Endothelial cell of umbilical vein (primary cell): ENCODE data around the gene TEC. TPM values are rescaled to one million over a fixed set of nuclear protein-coding genes. Genes with fewer than 3 reads are reported as not detected.

Experiments used
- BruUV-seq: library from RNA; stranded (reverse); fragments of 400-500 nt; replicated peaks from 2 replicates; lab custom pipeline; 2021; lab: Mats Ljungman, UMichigan
- CTCF ChIA-PET: fragments of 300-600, 350-600 bp; sonication (Branson Sonifier 250); formaldehyde crosslinking; loops from one replicate; lab custom pipeline; 2021; ENCODE audit warnings: antibody characterized with exemption, inconsistent platforms; lab: Charles Lee
- POLR2A ChIA-PET: fragments of 300-600, 350-600 bp; sonication (Branson Sonifier 250); formaldehyde crosslinking; loops from one replicate; lab custom pipeline; 2021; ENCODE audit warnings: antibody characterized with exemption, inconsistent platforms; lab: Charles Lee
- DNase-seq: peaks from one replicate; pipeline ENCODE4 v3.0.0-alpha.2; 2011; ENCODE audit warnings: low read depth, low spot score
- FAIRE-seq: peaks from 2 replicates; lab custom pipeline; 2011; peaks lifted over from hg19 to GRCh38; lab: Jason Lieb, UNC
- H2AFZ ChIP-seq: 2 replicates; pipeline ENCODE4 v1.6.0; 2012; ENCODE audit warnings: low read depth, low read length, control low read depth, inconsistent platforms
- H3K27ac ChIP-seq: 2 replicates; pipeline ENCODE4 v1.5.1; 2011; ENCODE audit warnings: low read depth, mild to moderate bottlenecking, control low read depth, low read length, moderate library complexity; ENCODE audit not compliant: insufficient read depth
- H3K27me3 ChIP-seq, 2 experiments: 2 replicates each; pipeline versions ENCODE4 v1.6.0 to v1.6.1; 2011; ENCODE audit warnings: low read length in 2 of 2, mixed read lengths in 1 of 2; ENCODE audit not compliant: control insufficient read depth in 2 of 2, insufficient read depth in 2 of 2
- H3K36me3 ChIP-seq, 2 experiments: 2 replicates in 1 of 2; 3 replicates in 1 of 2; pipeline ENCODE4 v1.5.1; 2011; ENCODE audit warnings: low read length in 2 of 2, mild to moderate bottlenecking in 1 of 2, moderate library complexity in 1 of 2; ENCODE audit not compliant: control insufficient read depth in 2 of 2, insufficient read depth in 2 of 2; ENCODE audit errors: extremely low read depth in 1 of 2
- H3K4me1 ChIP-seq: 3 replicates; pipeline ENCODE4 v1.5.1; 2011; ENCODE audit warnings: mild to moderate bottlenecking, low read length; ENCODE audit not compliant: control insufficient read depth, insufficient read depth; ENCODE audit errors: extremely low read depth
- H3K4me2 ChIP-seq: 2 replicates; pipeline ENCODE4 v1.6.1; 2011; ENCODE audit warnings: low read length, control low read depth, mixed read lengths; ENCODE audit not compliant: insufficient read depth
- H3K4me3 ChIP-seq, 3 experiments: fragments of 200-600 bp in 1 of 3; sonication (generic), shearing (Covaris generic) in 1 of 3; replicated peaks in 1 of 3; 2 replicates each; pipeline ENCODE4 v1.5.1; 2011 to 2016; ENCODE audit warnings: control low read depth in 3 of 3, low read length in 3 of 3, mild to moderate bottlenecking in 2 of 3, inconsistent platforms in 1 of 3, low read depth in 1 of 3, moderate library complexity in 1 of 3; ENCODE audit not compliant: insufficient read depth in 1 of 3
- H3K79me2 ChIP-seq: 2 replicates; pipeline ENCODE4 v1.6.0; 2012; ENCODE audit warnings: low read length, inconsistent platforms; ENCODE audit not compliant: control insufficient read depth, insufficient read depth
- H3K9ac ChIP-seq: replicated peaks from 2 replicates; pipeline ENCODE3; 2011; ENCODE audit warnings: low read length, control low read depth; ENCODE audit not compliant: insufficient read depth; ENCODE audit errors: extremely low read depth
- H3K9me1 ChIP-seq: replicated peaks from 3 replicates; pipeline ENCODE4 v1.6.0; 2011; ENCODE audit warnings: mild to moderate bottlenecking, low read length; ENCODE audit not compliant: control insufficient read depth, insufficient read depth; ENCODE audit errors: extremely low read depth
- H3K9me3 ChIP-seq: replicated peaks from 2 replicates; pipeline ENCODE4 v1.5.1; 2012; ENCODE audit warnings: low read length, inconsistent platforms; ENCODE audit not compliant: control insufficient read depth, insufficient read depth
- H4K20me1 ChIP-seq: replicated peaks from 2 replicates; pipeline ENCODE3; 2011; ENCODE audit warnings: mild to moderate bottlenecking, low read length; ENCODE audit not compliant: control insufficient read depth, insufficient read depth; ENCODE audit errors: extremely low read depth
- EZH2 ChIP-seq: IDR thresholded peaks from 2 replicates; pipeline ENCODE4 v1.6.1; 2012; ENCODE audit warnings: borderline replicate concordance, low read depth, mild to moderate bottlenecking, moderate library complexity, low read length, inconsistent platforms; ENCODE audit not compliant: severe bottlenecking
- FOS ChIP-seq: IDR thresholded peaks from 2 replicates; pipeline ENCODE4 v1.6.1; 2011; ENCODE audit warnings: mild to moderate bottlenecking, low read length, moderate library complexity, borderline replicate concordance; ENCODE audit not compliant: insufficient read depth
- GATA2 ChIP-seq: IDR thresholded peaks from 2 replicates; pipeline ENCODE4 v1.7.0; 2011; ENCODE audit warnings: low read depth, mild to moderate bottlenecking, moderate library complexity, mixed read lengths, low read length; ENCODE audit not compliant: insufficient read length, insufficient read depth
- JUN ChIP-seq: IDR thresholded peaks from 2 replicates; pipeline ENCODE4 v1.6.1; 2011; ENCODE audit warnings: borderline replicate concordance, low read depth; ENCODE audit not compliant: insufficient read length, insufficient read depth
- MYC ChIP-seq: IDR thresholded peaks from one replicate; pipeline ENCODE4 v1.6.1; 2011; ENCODE audit warnings: mild to moderate bottlenecking, low read depth, low read length
- POLR2A ChIP-seq: IDR thresholded peaks from 2 replicates; pipeline ENCODE4 v1.6.1; 2012; ENCODE audit warnings: low read depth, mild to moderate bottlenecking, control low read depth, low read length
- POLR2AphosphoS5 ChIP-seq: IDR thresholded peaks from 2 replicates; pipeline ENCODE4 v1.6.1; 2012; ENCODE audit warnings: low read depth, mild to moderate bottlenecking, control low read depth, low read length, moderate library complexity; ENCODE audit not compliant: insufficient read depth
- dilution Hi-C: fragments of 300-500 bp; cut with MboI; formaldehyde crosslinking; loops from one replicate; pipeline ENCODE4 v1.15.0; 2019; ENCODE audit warnings: low sequenced_read_pairs; ENCODE audit not compliant: extremely low pct_ligation_motif_present
- intact Hi-C: fragments of 100-400 bp; cut with micrococcal nuclease; formaldehyde crosslinking; loops from one replicate; pipeline ENCODE4 v1.10.0; 2022
- polyA plus RNA-seq, 4 experiments: library from polyadenylated mRNA; depleted of rRNA in 3 of 4; stranded (reverse) in 3 of 4; unstranded in 1 of 4; fragments of >200 nt; gene quantifications; 2 replicates each; pipeline versions ENCODE4 v1.2.1 to v1.2.3, GENCODE V29; 2011 to 2012; ENCODE audit warnings: missing spikeins in 1 of 4
- total RNA-seq: library from RNA; stranded (reverse); gene quantifications from 2 replicates; pipeline ENCODE4 v1.2.3, GENCODE V29; 2021
- TF ChIP-seq, protein P1 (sequence below), 2 donors: IDR thresholded peaks; 1 replicate in 1 of 2; 2 replicates in 1 of 2; pipeline ENCODE4 v1.5.1; 2011; ENCODE audit warnings: low read length in 2 of 2, mild to moderate bottlenecking in 2 of 2, moderate library complexity in 2 of 2, control low read depth in 1 of 2, inconsistent platforms in 1 of 2, low read depth in 1 of 2; ENCODE audit not compliant: insufficient read depth in 1 of 2; ENCODE audit errors: extremely low read depth in 1 of 2
- TF ChIP-seq, protein P2 (sequence below): IDR thresholded peaks from 2 replicates; pipeline ENCODE4 v1.6.1; 2011; ENCODE audit not compliant: insufficient read depth, insufficient read length

TEC gene
- total and polyA plus RNA-seq, 2 donors (not counting 3 experiments of a cell fraction or from before 2014, with no cell fraction given) = 0.08 to 0.86 TPM

DNA sequence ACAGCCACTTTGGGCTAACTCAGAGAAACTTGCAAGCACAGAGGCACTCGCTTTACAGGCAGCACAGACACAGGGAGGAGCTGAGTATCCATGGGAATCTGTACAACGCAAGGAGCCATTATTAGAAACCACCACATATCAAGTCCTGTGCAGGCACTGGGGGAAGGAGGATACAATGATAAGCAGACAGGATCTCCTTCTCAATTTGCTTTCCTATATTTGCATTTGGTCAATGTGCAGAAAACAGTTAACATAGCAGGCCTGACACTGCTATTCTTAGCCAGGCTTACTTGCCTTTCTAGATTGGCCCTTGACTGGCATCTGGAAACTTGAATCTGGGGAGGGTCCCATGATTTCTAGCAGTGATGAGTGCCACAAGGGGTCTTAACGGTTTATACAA lies 65.8 kb downstream of the TEC start:
- no peaks in the 10 kb centered on the region for H4K20me1 ChIP-seq
- POLR2A ChIA-PET = no interaction called here
- DNase-seq = no peak
- no peaks in the 10 kb centered on the region for H3K36me3 ChIP-seq
- intact Hi-C loops = no loop called here
- no peak overlapping the region for H3K27ac ChIP-seq
- no peaks in the 10 kb centered on the region for H3K79me2 ChIP-seq
- no peak overlapping the region for H2AFZ ChIP-seq
- no peaks in the 10 kb centered on the region for H3K9me1 ChIP-seq
- no peak for TF ChIP-seq FOS
- no peak for TF ChIP-seq POLR2A
- no peak for TF ChIP-seq MYC
- TF ChIP-seq POLR2AphosphoS5 = no peak
- no peak for TF ChIP-seq GATA2
- TF ChIP-seq, protein P1, sequence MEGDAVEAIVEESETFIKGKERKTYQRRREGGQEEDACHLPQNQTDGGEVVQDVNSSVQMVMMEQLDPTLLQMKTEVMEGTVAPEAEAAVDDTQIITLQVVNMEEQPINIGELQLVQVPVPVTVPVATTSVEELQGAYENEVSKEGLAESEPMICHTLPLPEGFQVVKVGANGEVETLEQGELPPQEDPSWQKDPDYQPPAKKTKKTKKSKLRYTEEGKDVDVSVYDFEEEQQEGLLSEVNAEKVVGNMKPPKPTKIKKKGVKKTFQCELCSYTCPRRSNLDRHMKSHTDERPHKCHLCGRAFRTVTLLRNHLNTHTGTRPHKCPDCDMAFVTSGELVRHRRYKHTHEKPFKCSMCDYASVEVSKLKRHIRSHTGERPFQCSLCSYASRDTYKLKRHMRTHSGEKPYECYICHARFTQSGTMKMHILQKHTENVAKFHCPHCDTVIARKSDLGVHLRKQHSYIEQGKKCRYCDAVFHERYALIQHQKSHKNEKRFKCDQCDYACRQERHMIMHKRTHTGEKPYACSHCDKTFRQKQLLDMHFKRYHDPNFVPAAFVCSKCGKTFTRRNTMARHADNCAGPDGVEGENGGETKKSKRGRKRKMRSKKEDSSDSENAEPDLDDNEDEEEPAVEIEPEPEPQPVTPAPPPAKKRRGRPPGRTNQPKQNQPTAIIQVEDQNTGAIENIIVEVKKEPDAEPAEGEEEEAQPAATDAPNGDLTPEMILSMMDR (IDR thresholded peaks at IDR 0.05; ENCODE audit: extremely low read depth in 1 of 2, insufficient read depth in 1 of 2, low read depth in 1 of 2, low read length in 2 of 2) = no peak
- TF ChIP-seq, protein P2, sequence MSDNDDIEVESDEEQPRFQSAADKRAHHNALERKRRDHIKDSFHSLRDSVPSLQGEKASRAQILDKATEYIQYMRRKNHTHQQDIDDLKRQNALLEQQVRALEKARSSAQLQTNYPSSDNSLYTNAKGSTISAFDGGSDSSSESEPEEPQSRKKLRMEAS = no peak
- no peak for TF ChIP-seq JUN
- no peak for TF ChIP-seq EZH2
- no peak overlapping the region for H3K4me3 ChIP-seq
- no peaks in the 10 kb centered on the region for H3K4me1 ChIP-seq
- dilution Hi-C loops = no loop called here
- FAIRE-seq = no peak
- no peaks in the 10 kb centered on the region for H3K9me3 ChIP-seq
- no peak overlapping the region for H3K9ac ChIP-seq
- H3K4me2 ChIP-seq = no peak overlapping the region
- BruUV-seq = no TSS peak
- H3K27me3 ChIP-seq = peaks cover 0 to 8% of the 10 kb centered on the region in 2 experiments
- CTCF ChIA-PET = no interaction called here
